Bronchial epithelial cell (primary cell): ENCODE results near the gene HMGCS2. TPM values are rescaled to one million over a fixed set of nuclear protein-coding genes. Genes with fewer than 3 reads are reported as not detected.

ENCODE experiments used
- DNase-seq: peaks from one replicate; pipeline ENCODE4 v3.0.0-alpha.2; 2010; ENCODE audit warnings: low read depth
- FAIRE-seq: peaks from 2 replicates; lab custom pipeline; 2011; peaks lifted over from hg19 to GRCh38; lab: Jason Lieb, UNC
- H3K27me3 ChIP-seq: 2 replicates; pipeline ENCODE4 v1.5.1; 2011; ENCODE audit warnings: low read length; ENCODE audit not compliant: control insufficient read depth, insufficient read depth
- H3K36me3 ChIP-seq: 2 replicates; pipeline ENCODE4 v1.5.1; 2011; ENCODE audit warnings: low read length; ENCODE audit not compliant: control insufficient read depth, insufficient read depth
- H3K4me3 ChIP-seq: 2 replicates; pipeline ENCODE4 v1.5.1; 2011; ENCODE audit warnings: mild to moderate bottlenecking, low read depth, low read length, control low read depth
- CTCF ChIP-seq: IDR thresholded peaks from 2 replicates; pipeline ENCODE4 v1.5.1; 2011; ENCODE audit warnings: mild to moderate bottlenecking, moderate library complexity, low read length, control low read depth, inconsistent platforms; ENCODE audit not compliant: insufficient read depth, severe bottlenecking
- total RNA-seq: library from RNA; depleted of rRNA; stranded (reverse); fragments of >200 nt; gene quantifications from 2 replicates; pipeline ENCODE4 v1.2.1, GENCODE V29; 2014

The HMGCS2 gene
- total RNA-seq, 1 donor from 2014 or later, result 0.26 TPM

GRCh38 chr1:119738100-119738720, 30.5 kb downstream of the HMGCS2 start:
- no peaks in the 10 kb centered on the region for H3K27me3 ChIP-seq
- no peak for DNase-seq
- TF ChIP-seq CTCF, result no peak
- H3K36me3 ChIP-seq, result peaks cover 37% of the 10 kb centered on the region
- no peak for FAIRE-seq
- no peak overlapping the region for H3K4me3 ChIP-seq

GRCh38 chr1:119737040-119737682, 31.5 kb downstream of the HMGCS2 start:
- no peak for FAIRE-seq

GRCh38 chr1:119736649-119737039, 32.1 kb downstream of the HMGCS2 start:
- DNase-seq (no peak), FAIRE-seq (no peak)
- H3K4me3 ChIP-seq, result no peak overlapping the region
- no peak for TF ChIP-seq CTCF
- peaks cover 38% of the 10 kb centered on the region for H3K36me3 ChIP-seq
- no peaks in the 10 kb centered on the region for H3K27me3 ChIP-seq

More at GRCh38 chr1:119737040-119737682, 31.5 kb downstream of the HMGCS2 start:
- Histone ChIP-seq H3K4me3 (no peak overlapping the region), H3K27me3 (no peaks in the 10 kb centered on the region), H3K36me3 (peaks cover 37% of the 10 kb centered on the region)
- no peak for TF ChIP-seq CTCF
- DNase-seq, result no peak

- TF ChIP-seq CTCF, result no peak
- no peak for DNase-seq
- no peaks in the 10 kb centered on the region for H3K27me3 ChIP-seq
- no peak overlapping the region for H3K4me3 ChIP-seq
- FAIRE-seq, result no peak
- H3K36me3 ChIP-seq, result peaks cover 40% of the 10 kb centered on the region
Observed at GRCh38 chr1:119735217-119735616, 33.5 kb downstream of the HMGCS2 start.

- Histone ChIP-seq H3K4me3 (no peak overlapping the region), H3K27me3 (no peaks in the 10 kb centered on the region), H3K36me3 (peaks cover 42% of the 10 kb centered on the region)
- TF ChIP-seq CTCF, result no peak
- DNase-seq (no peak), FAIRE-seq (no peak)
Observed at GRCh38 chr1:119733754-119734153, 35.0 kb downstream of the HMGCS2 start.
